Measurements from ENCODE around the gene POMP.

GRCh38 chr13:28658796-28659620 is at the start of gene POMP:
- no peak for TF ChIP-seq CTCF (conservative IDR thresholded peaks at IDR 0.05 in 1 of 2, IDR thresholded peaks at IDR 0.05 in 1 of 2; ENCODE audit: low read depth in 1 of 2, low read length in 2 of 2)
- TF ChIP-seq EZH2 (IDR thresholded peaks at IDR 0.05; ENCODE audit: low read length, missing control alignments): no peak
